CD4-positive, alpha-beta T cell treated with Interleukin-2 at 100 ng/mL for 4 hours (primary cell): ENCODE measurements around the gene RAPH1.
"Not testable (repeated sequence)": the region's sequence is repeated elsewhere in the genome, so short reads cannot be mapped to it uniquely, and the experiment has no call there.

ENCODE experiments used
- DNase-seq: peaks from one replicate; pipeline ENCODE4 v3.0.0-alpha.2; 2020; ENCODE audit warnings: low spot score

The RAPH1 gene

GRCh38 chr2:203548887-203549286 lies 13.8 kb upstream of the RAPH1 start:
- DNase-seq, result no peak

- no peak for DNase-seq
Measured at GRCh38 chr2:203547356-203547755, 12.3 kb upstream of the RAPH1 start.

DNA sequence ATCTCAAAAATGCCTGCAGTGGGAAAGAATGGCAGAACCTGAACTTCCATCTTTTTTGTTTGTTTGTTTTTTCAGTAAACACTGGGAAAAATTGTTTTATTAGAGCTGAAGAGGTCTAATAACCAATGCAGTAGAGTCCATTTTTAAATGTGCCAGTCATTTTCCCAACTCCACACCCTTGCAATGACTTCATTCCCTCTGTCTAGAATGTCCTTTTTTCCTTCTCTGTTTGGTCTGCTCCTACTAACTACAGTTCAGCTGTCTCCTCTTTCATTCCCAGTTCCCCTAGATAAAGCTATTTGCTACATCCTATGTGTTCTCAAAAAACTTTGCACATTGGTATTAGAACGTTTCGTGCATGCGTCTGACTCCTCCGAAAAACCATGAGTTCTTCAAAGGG lies 9.3 kb upstream of the RAPH1 start:
- no peak for DNase-seq

DNA sequence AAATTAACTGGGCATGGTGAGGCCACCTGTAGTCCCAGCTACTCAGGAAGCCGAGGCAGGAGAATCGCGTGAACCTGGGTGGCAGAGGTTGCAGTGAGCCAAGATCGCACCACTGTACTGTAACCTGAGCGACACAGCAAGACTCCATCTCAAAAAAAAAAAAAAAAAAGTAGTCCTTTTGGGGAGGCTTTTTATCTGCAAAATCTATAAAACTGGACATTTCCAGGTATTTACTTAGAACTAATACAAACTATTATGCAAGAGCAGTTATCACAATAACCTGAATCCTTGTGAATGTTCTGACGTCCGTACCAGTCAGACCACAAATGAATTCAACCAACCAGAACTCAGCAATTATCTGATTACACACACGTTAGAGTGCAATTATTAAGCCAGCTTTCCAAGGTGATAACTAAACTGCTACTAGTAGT lies 8.8 kb upstream of the RAPH1 start:
- DNase-seq, result no peak

DNA sequence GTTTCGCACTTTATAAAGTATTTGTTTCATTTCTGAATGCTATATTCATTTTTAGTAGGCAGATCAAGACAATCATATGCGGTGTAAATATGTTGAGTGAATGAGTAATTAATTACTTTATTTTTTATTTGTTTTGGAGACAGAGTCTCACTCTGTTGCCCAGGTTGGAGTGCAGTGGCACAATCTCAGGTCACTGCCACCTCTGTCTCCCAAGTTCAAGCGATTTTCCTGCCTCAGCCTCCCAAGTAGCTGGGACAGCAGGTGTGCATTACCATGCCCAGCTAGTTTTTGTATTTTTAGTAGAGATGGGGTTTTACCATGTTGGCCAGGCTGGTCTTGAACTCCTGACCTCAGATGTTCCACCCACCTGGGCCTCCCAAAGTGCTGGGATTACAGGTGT lies 5.5 kb upstream of the RAPH1 start:
- DNase-seq, result not testable (repeated sequence)

- not testable (repeated sequence) for DNase-seq
Measured at GRCh38 chr2:203538237-203538636, 3.1 kb upstream of the RAPH1 start.

DNA sequence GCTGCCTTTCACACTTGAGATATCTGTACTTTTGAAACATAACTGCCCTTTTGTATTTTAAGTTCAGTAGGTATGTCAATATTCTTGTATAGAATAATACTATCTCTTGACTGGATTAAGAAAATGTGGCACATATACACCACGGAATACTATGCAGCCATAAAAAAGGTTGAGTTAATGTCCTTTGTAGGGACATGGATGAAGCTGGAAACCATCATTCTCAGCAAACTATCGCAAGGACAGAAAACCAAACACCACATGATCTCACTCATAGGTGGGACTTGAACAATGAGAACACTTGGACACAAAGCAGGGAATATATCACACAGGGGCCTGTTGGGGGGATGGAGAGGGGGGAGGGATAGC lies 1.5 kb upstream of the RAPH1 start:
- DNase-seq, result not testable (repeated sequence)

DNA sequence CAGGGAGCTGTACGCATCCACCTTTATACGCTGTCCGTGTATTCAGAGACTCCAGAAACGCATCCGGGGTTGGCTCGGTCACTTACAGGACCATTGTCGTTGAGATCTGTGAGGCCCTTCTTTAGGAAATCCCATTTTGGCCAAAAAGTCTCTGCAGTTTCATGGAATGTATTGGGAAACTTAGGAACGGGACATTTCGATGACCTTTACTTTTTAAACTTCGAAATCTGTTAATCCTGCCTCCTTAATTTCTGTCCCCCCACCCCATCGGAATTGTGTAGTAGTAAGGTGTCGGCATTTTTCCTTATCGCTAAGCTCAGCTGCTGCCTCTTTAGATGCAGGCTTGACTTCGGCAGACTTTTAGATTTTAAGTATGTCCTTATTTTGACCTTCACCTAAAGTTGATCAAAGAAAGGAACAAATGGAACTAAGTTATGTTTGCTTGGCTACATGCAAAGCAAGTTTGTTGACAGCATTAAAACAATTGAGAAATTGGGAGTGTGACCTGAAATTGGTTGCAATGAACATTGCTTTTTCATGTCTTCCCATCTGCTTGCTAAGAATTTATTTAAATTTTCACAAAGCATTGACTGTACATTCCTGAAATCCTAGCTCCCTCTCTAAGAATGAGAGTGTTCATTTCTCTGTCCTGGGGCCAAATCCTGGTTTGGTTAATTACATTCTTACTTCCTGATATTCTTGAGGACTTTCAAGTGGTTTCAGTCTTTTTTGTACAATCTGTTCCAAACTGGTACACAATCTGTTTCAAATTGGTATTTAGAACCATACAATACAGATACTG lies 884 bp upstream of the RAPH1 start:
- no peak for DNase-seq

GRCh38 chr2:203534621-203535077 lies 452 bp downstream of the RAPH1 start:
- DNase-seq, result peak; percentile 29

DNA sequence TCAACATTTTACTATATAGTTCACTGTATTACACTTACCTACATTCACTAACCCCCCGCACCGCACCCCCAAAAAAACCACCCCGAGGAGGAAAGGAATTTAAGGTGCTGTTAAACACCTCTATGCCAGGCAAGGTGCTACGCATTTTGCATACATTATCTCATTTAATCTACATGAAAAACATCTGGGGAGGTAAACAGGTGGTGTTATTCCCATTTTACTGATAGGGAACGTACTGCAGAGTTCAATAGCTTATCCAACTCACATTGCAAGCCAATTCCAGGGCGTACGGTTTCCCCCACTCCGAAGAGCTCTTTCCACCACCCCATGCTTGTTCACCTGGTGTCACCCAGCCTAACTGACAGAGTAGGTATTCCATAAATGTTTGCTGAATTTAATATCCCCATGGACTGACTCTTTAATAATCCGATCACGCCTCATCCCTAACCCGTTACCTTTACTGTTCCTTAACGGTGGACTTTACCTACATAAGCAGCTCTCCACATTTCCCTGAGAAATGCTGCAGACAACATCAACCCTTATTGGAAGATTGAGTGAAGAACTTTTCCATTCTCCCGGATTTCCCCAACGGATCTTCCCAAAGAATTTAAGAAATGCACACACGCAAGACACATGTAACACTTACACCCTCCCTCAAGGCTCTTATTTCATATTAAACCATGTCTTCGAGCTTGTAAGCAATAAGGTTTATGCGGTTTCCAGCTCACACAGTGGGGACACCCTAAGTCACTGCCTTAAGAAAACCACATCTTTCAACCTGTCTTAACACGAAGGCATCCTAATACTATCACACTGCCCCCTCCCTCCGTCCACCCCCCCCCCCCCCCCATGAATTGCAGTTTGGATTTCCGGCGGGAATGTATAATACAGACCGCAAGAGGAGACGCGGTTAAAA lies 1.2 kb downstream of the RAPH1 start:
- DNase-seq, result peak; percentile 41

DNA sequence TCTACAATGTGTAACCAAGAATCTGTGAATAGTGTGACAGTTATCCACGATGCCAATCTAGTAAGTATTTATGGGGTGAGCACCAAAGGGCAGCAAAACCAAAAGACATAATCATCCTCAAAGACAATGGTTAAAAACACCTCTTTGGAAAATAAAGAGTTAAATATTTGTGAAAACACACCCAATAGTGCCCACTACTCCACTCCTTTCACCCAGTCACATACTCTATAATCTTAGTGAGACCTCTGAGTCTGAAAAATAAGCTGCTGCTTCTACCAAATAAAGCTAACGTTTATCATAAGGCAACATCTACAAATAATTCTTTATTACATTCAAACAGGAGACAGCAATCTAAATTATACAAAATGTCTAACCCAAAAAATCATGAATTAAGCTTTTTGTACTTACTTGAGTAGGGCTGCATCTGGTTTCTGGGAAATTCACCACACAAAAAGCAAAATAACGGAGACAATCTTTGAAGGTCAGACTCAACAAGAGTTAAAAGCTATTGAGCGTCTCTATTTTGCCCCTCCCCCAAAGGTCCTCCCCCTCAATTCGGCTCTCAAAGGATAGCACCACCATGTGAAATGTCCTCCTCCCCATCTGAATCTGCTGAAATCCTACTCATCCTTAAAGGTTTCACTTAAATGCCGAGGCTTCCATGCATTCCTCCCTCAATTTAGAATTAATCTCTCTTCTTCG lies 2.0 kb downstream of the RAPH1 start:
- no peak for DNase-seq

DNA sequence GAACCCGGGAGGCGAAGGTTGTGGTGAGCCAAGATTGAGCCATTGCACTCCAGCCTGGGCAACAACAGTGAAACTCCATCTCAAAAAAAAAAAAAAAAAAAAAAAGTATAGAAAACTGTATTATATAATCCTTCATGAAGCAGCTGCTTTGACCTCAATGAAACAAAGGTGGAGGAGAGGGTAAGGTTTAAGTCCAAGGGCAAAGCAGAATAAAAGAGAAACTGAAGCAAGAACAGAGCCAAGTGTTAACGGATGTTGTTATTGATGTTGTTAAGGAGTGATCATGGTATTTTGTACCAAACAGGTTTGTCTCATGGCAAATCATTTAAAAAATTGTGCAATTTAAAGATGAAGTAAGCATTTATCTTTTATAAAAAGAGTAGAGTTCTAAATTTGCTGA lies 7.4 kb downstream of the RAPH1 start:
- no peak for DNase-seq

DNA sequence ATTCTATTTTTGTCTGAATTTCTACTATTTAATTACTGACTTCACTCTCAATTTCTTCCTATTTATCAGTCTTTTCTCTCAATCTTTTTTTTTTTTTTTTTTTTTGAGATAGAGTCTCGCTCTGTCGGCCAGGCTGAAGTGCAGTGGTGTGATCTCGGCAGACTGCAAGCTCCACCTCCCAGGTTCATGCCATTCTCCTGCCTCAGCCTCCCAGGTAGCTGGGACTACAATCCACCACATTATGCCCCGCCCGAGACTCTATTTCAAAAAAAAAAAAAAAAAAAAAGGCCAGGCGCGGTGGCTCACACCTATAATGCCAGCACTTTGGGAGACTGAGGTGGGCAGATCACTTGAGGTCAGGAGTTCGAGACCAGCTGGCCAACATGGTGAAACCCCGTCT lies 21.8 kb downstream of the RAPH1 start:
- DNase-seq, result not testable (repeated sequence)

DNA sequence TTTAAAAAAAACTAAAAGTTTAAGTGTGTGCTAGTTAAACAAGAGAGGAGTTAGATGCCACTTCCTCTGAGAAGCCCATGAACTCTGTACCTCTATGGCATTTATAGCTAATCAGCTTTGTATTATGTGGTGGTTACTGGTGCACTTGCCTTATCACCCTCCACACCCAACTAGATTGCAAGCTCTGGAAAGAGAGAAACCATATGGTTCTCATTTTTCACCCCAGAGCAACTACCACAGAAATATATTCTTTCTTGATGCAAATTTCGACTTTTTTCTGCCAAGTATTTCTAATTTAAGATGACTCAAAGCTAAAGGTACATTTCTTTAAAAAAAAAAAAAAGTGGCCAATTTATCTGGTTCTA lies 24.2 kb downstream of the RAPH1 start:
- DNase-seq, result no peak

GRCh38 chr2:203510256-203510940 lies 24.7 kb downstream of the RAPH1 start:
- DNase-seq, result no peak

DNA sequence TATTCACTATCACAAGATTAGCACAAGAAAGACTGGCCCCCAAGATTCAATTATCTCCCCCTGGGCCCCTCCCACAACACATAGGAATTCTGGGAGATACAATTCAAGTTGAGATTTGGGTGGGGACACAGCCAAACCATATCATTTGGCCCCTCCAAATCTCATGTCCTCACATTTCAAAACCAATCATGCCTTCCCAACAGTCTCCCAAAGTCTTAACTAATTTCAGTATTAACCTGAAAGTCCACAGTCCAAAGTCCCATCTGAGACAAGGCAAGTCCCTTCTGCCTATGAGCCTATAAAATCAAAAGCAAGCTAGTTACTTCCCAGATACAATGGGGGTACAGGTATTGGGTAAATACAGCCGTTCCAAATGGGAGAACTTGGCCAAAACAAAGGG lies 31.6 kb downstream of the RAPH1 start:
- not testable (repeated sequence) for DNase-seq

GRCh38 chr2:203501873-203502272 lies 33.2 kb downstream of the RAPH1 start:
- DNase-seq, result no peak

DNA sequence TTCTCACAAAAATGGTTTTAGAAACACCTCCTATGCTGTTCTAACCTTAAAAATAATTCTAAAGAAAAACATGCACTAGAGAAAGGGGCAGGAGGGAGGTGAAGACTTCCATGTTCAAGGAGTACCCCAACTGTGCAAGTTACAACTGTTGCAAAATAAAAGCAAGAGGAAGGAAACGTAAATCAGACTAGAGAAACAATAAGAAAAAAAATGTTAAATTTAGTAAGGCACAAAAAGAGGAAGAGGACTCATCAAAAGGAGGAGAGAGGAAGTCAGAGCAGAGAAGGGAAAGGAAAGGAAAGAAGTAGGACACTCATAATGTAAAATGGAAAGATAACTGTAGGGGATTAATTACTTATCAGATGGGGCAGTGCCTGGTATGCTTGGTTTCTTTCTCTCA lies 34.1 kb downstream of the RAPH1 start:
- no peak for DNase-seq

DNA sequence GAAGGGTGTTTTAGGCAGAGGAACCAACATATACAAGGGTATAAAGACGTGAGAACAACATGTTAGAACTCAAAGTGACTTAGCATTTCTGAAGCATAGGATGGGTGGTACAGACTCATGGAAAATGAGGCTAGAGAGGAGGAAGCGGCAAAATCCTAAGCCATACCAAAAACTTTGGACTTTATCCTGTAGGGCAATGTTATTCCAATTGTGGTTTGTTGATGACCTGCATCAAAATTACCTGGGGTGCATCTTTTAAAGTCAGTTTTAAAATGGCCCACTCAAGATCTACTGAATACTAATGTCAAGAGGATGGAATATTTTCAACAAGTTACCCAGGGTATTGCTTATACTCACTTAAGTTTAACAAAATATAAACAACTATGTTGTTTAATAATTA lies 34.8 kb downstream of the RAPH1 start:
- no peak for DNase-seq

DNA sequence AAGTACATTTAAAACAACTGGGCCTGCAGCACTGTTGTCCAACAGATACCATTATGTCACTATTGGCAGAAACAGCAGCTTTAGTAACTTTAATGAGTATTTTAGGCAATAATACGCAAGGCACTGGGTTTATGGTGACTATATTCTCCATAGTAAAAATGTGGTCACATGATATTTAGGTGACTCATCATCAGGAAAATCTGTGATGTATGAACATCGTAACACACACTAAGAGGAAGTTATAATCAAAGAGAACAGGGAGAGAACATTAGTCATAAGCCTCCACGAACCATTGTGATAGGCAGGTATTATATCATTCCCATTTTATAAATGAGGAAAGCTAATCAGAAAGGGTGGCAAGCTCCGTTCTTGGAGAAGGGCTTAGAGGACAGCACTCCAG lies 36.9 kb downstream of the RAPH1 start:
- peak; percentile 6 for DNase-seq

- DNase-seq, result peak; percentile 16
Measured at GRCh38 chr2:203492965-203493364, 42.1 kb downstream of the RAPH1 start.

DNA sequence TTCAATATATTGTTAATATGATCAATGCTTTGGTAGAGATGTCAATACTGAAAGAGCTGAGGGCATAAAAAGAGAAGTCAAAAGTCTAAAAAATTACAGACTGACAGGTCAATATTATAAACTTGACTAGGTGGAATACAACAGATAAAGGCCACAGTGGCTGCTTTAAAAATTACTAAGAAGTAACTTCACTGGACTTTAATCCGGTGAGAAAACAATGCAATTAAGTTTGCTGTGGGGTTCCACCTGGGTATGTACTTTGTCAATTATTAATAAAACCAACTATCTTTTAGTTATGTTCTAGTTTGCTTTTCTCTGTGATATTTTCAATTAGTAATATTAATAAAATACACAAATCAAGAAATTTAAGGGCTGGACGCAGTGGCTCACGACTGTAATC lies 44.7 kb downstream of the RAPH1 start:
- no peak for DNase-seq
